Dermis microvascular lymphatic vessel endothelial cell (primary cell): ENCODE measurements around the gene CTCF. TPM values are rescaled to one million over a fixed set of nuclear protein-coding genes. Genes with fewer than 3 reads are reported as not detected.
A peak's percentile ranks its signal among the peaks of the same experiment; 100 is the strongest.

Experiments used
- DNase-seq, 2 donors: peaks; one replicate each; pipeline versions ENCODE4 v3.0.0 to v3.0.0-alpha.2; 2010; ENCODE audit warnings: low read depth in 2 of 2
- total RNA-seq: library from RNA; depleted of rRNA; stranded (reverse); fragments of >200 nt; gene quantifications from 2 replicates; pipeline ENCODE4 v1.2.1, GENCODE V29; 2014

CTCF gene
- total RNA-seq, 1 donor from 2014 or later, result 22.6 TPM

GRCh38 chr16:67548265-67549126, 13.8 kb upstream of the CTCF start:
- peak; percentile 75 to 77 for DNase-seq

- DNase-seq, result no peak
Observed at GRCh38 chr16:67549240-67549639, 13.1 kb upstream of the CTCF start.

GRCh38 chr16:67549936-67550335, 12.4 kb upstream of the CTCF start:
- no peak for DNase-seq

- DNase-seq, result no peak
Observed at GRCh38 chr16:67551091-67551490, 11.2 kb upstream of the CTCF start.

- DNase-seq, result no peak
Observed at GRCh38 chr16:67551972-67552371, 10.4 kb upstream of the CTCF start.

- DNase-seq, result no peak
Observed at GRCh38 chr16:67552476-67552875, 9.8 kb upstream of the CTCF start.

- DNase-seq, result peak in 1 of 2 donors; percentile 79
Observed at GRCh38 chr16:67555795-67556212, 6.5 kb upstream of the CTCF start.

GRCh38 chr16:67558859-67559258, 3.5 kb upstream of the CTCF start:
- DNase-seq, result no peak

GRCh38 chr16:67560827-67561342, 1.4 kb upstream of the CTCF start:
- no peak for DNase-seq

GRCh38 chr16:67561501-67561823, 864 bp upstream of the CTCF start:
- DNase-seq, result no peak

GRCh38 chr16:67561824-67562525, 351 bp upstream of the CTCF start:
- DNase-seq, result peak; percentile 88 to 98

GRCh38 chr16:67562918-67563707, 787 bp downstream of the CTCF start:
- DNase-seq, result peak in 1 of 2 donors; percentile 75

GRCh38 chr16:67563708-67564468, 1.6 kb downstream of the CTCF start:
- DNase-seq, result peak in 1 of 2 donors; percentile 37

GRCh38 chr16:67565470-67566100, 3.3 kb downstream of the CTCF start:
- no peak for DNase-seq

- DNase-seq, result no peak
Observed at GRCh38 chr16:67571464-67571863, 9.1 kb downstream of the CTCF start.

- no peak for DNase-seq
Observed at GRCh38 chr16:67571981-67572431, 9.7 kb downstream of the CTCF start.

GRCh38 chr16:67579686-67580085, 17.4 kb downstream of the CTCF start:
- DNase-seq, result no peak

GRCh38 chr16:67580202-67580601, 17.9 kb downstream of the CTCF start:
- no peak for DNase-seq

GRCh38 chr16:67593288-67593687, 31.0 kb downstream of the CTCF start:
- no peak for DNase-seq

GRCh38 chr16:67593701-67594100, 31.4 kb downstream of the CTCF start:
- DNase-seq, result no peak
